GM12874 (cell line): Measurements from ENCODE around the gene OMP.

Source experiments
- TF ChIP-seq, protein P1 (sequence below): IDR thresholded peaks from 2 replicates; pipeline ENCODE4 v1.5.1; 2011; ENCODE audit warnings: low read depth, mild to moderate bottlenecking, control low read depth, low read length, moderate library complexity; ENCODE audit not compliant: insufficient read depth

OMP gene

GRCh38 chr11:77147036-77147315, 44.3 kb downstream of the OMP start:
- TF ChIP-seq, protein P1, sequence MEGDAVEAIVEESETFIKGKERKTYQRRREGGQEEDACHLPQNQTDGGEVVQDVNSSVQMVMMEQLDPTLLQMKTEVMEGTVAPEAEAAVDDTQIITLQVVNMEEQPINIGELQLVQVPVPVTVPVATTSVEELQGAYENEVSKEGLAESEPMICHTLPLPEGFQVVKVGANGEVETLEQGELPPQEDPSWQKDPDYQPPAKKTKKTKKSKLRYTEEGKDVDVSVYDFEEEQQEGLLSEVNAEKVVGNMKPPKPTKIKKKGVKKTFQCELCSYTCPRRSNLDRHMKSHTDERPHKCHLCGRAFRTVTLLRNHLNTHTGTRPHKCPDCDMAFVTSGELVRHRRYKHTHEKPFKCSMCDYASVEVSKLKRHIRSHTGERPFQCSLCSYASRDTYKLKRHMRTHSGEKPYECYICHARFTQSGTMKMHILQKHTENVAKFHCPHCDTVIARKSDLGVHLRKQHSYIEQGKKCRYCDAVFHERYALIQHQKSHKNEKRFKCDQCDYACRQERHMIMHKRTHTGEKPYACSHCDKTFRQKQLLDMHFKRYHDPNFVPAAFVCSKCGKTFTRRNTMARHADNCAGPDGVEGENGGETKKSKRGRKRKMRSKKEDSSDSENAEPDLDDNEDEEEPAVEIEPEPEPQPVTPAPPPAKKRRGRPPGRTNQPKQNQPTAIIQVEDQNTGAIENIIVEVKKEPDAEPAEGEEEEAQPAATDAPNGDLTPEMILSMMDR: no peak

- TF ChIP-seq, protein P1: no peak
These were observed 45.2 kb downstream of the OMP start for GRCh38 chr11:77147668-77148321.

GRCh38 chr11:77148963-77149715, 46.5 kb downstream of the OMP start:
- TF ChIP-seq, protein P1: no peak

DNA sequence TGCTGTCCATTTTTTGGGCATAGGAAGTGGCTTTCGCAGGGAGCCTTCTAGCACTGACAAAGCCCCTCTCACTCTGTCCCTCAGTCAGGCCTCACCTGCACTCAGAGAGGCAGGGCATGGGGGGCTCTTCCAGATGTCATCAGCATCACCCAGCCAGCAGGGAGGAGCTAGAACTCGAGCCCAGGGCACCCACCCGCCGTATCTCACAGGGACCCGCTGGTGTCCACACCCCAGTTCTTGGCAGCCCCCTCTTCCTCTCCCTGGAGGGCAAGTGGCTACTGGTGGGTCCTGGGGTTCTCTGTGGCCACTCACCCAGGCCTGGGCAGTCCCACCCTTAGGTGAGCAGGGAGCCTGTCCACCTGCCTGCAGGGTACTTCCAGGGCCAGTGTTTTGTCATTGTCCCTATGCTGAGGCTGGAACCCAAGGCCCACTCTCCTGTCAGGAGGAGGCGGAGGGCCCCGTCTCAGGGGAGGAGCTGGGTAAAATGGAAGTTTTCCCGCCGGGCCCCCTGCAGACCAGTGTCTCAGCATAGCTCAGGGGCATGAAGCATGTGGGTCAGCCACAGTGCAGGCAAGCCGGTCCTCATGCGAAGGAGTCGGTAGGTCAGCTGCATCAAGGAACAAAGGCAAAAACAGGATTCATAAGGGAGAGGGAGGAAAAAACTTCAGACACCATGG, 47.2 kb downstream of the OMP start:
- TF ChIP-seq, protein P1: no peak

GRCh38 chr11:77150836-77151235, 48.2 kb downstream of the OMP start:
- TF ChIP-seq, protein P1: no peak

- TF ChIP-seq, protein P1: no peak
These were observed 49.3 kb downstream of the OMP start for GRCh38 chr11:77151804-77152509.

DNA sequence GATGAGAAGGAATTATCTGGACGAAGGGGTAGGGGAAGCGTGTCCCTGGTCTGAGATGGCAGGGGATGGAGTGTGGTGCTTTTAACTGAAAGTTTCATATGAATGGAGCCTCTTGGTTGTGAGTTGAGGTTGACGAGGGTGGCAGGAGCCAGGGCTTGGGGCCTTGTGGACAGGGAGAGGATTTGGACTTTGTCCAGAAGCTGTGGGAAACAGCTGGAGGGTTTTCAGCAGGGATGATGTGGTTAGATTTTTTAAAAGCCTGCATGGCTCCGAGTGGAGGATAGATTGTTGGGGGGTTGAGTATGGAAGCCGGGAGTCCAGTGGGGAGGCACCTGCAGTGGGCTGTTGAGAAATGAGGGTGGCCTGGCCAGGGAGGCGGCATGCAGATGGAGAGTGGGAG, 50.2 kb downstream of the OMP start:
- TF ChIP-seq, protein P1: no peak
